Spinal cord (tissue), 10 donors: ENCODE results near the gene TRABD. TPM values are rescaled to one million over a fixed set of nuclear protein-coding genes. Genes with fewer than 3 reads are reported as not detected.

Experiments used
- DNase-seq, 6 donors: peaks; one replicate each; pipeline versions ENCODE4 v3.0.0 to v3.0.0-alpha.2; 2013 to 2015; ENCODE audit warnings: low spot score in 6 of 6, low read depth in 4 of 6
- H3K27ac ChIP-seq: one replicate; pipeline ENCODE4 v1.5.1; 2013; ENCODE audit warnings: low read depth, low read length, control low read depth
- H3K27me3 ChIP-seq: one replicate; pipeline ENCODE4 v1.6.1; 2013; ENCODE audit warnings: low read length; ENCODE audit not compliant: control insufficient read depth, insufficient read depth
- H3K36me3 ChIP-seq: one replicate; pipeline ENCODE4 v1.6.1; 2013; ENCODE audit warnings: low read length; ENCODE audit not compliant: control insufficient read depth, insufficient read depth
- H3K4me1 ChIP-seq: one replicate; pipeline ENCODE4 v1.6.1; 2013; ENCODE audit warnings: low read length; ENCODE audit not compliant: control insufficient read depth, insufficient read depth
- H3K4me3 ChIP-seq: one replicate; pipeline ENCODE4 v1.5.1; 2013; ENCODE audit warnings: low read depth, low read length, control low read depth
- H3K9me3 ChIP-seq: one replicate; pipeline ENCODE4 v1.6.1; 2013; ENCODE audit warnings: low read length; ENCODE audit not compliant: control insufficient read depth, insufficient read depth
- WGBS: methylation state at CpG from one replicate; pipeline ENCODE4 v1.1.5; 2013; ENCODE audit warnings: missing lambda C conversion rate; ENCODE audit not compliant: insufficient coverage; 5-methylcytosine and 5-hydroxymethylcytosine counted together
- polyA plus RNA-seq, 2 donors: library from polyadenylated mRNA; unstranded; fragments of 120-200 nt; gene quantifications; one replicate each; pipeline ENCODE4 v1.2.1, GENCODE V29; 2013; ENCODE audit not compliant: insufficient read length in 2 of 2
- total RNA-seq, 2 donors: library from RNA; depleted of rRNA in 1 of 2; stranded (reverse); fragments of 120-200 nt in 1 of 2; fragments of >200 nt in 1 of 2; gene quantifications; one replicate each; pipeline versions ENCODE4 v1.2.3 to v1.2.4, GENCODE V29; 2013 to 2014
- donor health status: healthy.

TRABD gene
- total and polyA plus RNA-seq, 4 donors, result 5.4 to 34.7 (median 21.7) TPM

DNA sequence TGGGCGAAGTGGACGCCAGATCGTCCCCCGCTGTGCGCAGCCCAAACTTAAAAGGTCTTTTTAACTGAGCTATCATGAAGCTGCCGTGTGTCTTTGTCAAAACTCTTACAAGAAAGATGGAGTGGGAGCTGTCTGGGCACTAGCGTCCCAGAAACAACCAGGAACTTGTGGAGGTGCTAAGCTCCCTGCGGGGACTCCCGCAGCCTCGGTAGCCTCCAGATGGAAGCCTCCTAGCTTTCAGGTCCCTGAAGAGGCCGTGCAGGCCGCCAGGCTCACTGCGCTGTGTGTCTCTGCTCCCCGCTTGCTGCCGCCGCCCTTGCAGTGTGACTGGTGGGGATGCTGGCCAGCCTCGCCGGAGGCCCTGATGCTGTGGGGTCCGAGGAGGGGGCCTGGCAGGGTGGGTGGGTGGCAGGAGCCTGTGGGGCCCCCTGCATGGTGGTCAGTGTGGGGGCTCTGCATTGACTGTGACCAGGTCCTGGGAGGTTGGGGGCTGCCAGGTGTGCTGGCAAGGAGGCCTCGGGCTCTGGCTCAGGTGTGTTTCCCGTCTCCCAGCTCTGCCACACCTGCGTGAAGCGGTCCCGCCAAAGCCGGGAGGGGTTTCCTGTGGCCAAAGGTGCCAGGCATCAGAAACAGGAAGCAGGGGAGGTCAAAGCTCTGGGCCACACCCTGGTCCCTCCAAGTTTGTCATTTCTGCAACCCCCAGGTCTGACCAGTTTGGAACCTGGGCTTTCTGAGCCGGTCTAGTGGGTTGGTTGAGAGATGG is 1.2 kb downstream of the TRABD start:
- H3K4me3 ChIP-seq, result peak overlapping the region; percentile 36
- no peaks in the 10 kb centered on the region for H3K27me3 ChIP-seq
- H3K27ac ChIP-seq, result no peak overlapping the region
- H3K9me3 ChIP-seq, result no peaks in the 10 kb centered on the region
- H3K4me1 ChIP-seq, result peaks cover 54% of the 10 kb centered on the region
- DNase-seq, result peak in 1 of 6 donors; percentile 34
- peaks cover 44% of the 10 kb centered on the region for H3K36me3 ChIP-seq
- WGBS, result 51% methylated on average over 23 of the region's 26 CpGs

DNA sequence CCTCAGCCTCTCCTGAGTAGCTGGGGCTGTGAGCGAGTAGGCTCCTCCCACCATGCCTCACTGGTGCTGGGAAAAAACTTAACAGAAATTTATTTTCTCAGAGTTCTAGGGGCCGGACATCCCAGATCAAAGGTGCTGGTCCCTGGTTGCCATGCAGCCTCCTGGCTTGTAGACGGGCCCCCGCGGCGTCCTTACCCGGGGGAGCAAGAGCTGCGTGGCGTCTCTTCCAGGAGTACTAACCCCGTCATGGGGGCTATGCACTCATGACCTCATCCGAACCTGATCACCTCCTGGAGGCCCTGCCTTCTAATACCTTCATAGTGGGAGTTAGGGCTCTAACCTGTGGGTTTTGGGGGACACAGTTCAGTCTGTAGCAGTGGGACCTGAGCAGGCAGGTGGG is 2.6 kb downstream of the TRABD start:
- Histone ChIP-seq H3K9me3 (no peaks in the 10 kb centered on the region), H3K27ac (no peak overlapping the region), H3K36me3 (peaks cover 45% of the 10 kb centered on the region), H3K4me3 (no peak overlapping the region), H3K4me1 (peaks cover 57% of the 10 kb centered on the region), H3K27me3 (no peaks in the 10 kb centered on the region)
- no peak for DNase-seq
- 93% methylated on average over 10 of the region's 11 CpGs for WGBS

DNA sequence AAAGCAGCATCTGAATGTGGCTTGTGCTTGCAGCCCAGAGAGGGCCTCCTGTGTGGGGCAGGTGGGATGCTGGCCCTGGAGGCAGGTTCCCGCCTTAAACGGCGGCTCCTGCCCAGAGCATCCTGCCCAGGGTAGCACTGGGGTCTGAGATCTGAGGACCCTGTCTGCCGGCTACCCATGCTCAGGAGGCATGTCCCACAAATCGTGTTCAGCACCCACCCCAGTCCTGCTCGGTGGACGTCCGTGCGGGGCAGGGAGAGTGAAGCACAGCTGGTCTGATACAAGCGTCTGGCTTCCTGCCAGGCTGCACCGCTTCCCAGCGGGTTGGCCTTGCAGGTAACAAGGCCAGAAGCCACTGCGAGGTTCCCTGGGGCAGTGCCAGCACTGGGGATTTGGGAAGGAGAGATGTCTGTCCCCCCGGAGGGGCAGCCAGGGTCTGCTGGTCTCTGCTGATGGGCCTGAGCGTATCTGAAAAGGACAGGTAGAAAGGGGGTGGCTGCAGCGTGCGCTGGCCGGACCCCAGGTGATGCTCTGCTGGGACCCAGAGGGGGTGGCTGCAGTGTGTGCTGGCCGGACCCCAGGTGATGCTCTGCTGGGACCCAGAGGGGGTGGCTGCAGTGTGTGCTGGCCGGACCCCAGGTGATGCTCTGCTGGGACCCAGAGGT is 3.6 kb downstream of the TRABD start:
- peaks cover 54% of the 10 kb centered on the region for H3K36me3 ChIP-seq
- no peak for DNase-seq
- no peak overlapping the region for H3K4me3 ChIP-seq
- no peaks in the 10 kb centered on the region for H3K27me3 ChIP-seq
- H3K4me1 ChIP-seq, result peaks cover 48% of the 10 kb centered on the region
- WGBS, result 73% methylated on average over 18 of the region's 20 CpGs
- no peak overlapping the region for H3K27ac ChIP-seq
- H3K9me3 ChIP-seq, result no peaks in the 10 kb centered on the region

DNA sequence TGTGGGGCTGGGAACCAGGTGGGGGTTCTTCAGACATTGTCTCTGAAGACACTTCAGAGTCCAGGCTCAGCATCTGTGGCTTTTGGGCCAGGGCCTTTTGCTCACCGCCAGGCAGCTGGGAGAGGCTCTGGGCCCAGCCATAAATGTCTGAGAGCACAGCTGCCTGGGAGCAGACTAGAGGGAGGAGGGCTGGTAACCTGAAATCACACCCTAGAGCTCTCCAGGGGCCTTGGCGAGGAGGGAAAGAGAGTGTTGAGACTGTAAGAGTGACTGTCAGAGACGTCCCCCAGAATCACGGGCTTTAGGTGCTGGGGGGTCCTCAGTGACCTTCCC is 4.1 kb downstream of the TRABD start:
- no peaks in the 10 kb centered on the region for H3K9me3 ChIP-seq
- 27% methylated on average over 4 of the region's 4 CpGs for WGBS
- no peak overlapping the region for H3K4me3 ChIP-seq
- peaks cover 59% of the 10 kb centered on the region for H3K36me3 ChIP-seq
- DNase-seq, result no peak
- no peaks in the 10 kb centered on the region for H3K27me3 ChIP-seq
- peak overlapping the region; percentile 47 for H3K27ac ChIP-seq
- H3K4me1 ChIP-seq, result peaks cover 44% of the 10 kb centered on the region

DNA sequence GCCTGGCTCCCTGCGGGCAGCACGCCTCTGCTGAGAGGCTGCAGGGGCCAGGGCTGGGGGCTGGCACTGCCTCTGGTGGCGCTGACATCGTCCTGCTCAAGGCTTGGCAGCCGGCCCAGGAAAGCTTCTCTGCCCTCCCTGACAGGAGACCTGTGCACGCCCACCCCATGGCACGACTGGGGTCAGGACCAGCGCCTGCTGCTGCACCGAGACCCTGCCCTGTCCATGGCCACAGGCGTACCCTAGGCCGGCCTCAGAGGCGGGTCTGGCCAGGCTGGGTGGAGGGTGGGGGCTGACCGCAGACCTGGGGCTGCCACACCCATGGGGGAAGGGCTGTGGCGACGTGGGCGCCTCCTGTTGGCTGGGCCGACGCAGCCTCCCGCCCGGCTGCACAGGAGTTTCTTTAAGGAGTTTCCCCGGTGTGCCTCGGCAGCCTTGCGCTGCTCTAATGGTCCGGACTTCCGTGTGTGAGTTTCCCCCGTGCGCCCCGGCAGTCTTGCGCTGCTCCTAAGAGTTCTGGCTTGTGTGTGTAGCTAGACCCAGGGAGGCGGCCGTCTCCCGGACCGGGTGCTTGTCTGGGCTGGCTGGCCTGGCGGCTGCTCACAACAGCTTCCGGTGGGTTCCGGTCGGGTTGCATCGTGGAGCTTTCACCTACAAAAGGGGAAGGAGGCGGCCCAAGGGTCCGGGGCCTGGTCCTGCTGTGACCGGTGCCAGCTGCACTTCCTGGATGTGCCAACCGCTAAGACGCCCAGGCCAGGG is 4.6 kb downstream of the TRABD start:
- peak in 2 of 6 donors; percentile 38 to 67 for DNase-seq
- Histone ChIP-seq H3K36me3 (peaks cover 64% of the 10 kb centered on the region), H3K27ac (peak overlapping the region; percentile 47), H3K27me3 (no peaks in the 10 kb centered on the region), H3K4me1 (peaks cover 39% of the 10 kb centered on the region), H3K4me3 (peak overlapping the region; percentile 18), H3K9me3 (no peaks in the 10 kb centered on the region)
- WGBS, result 19% methylated on average over 43 of the region's 43 CpGs

DNA sequence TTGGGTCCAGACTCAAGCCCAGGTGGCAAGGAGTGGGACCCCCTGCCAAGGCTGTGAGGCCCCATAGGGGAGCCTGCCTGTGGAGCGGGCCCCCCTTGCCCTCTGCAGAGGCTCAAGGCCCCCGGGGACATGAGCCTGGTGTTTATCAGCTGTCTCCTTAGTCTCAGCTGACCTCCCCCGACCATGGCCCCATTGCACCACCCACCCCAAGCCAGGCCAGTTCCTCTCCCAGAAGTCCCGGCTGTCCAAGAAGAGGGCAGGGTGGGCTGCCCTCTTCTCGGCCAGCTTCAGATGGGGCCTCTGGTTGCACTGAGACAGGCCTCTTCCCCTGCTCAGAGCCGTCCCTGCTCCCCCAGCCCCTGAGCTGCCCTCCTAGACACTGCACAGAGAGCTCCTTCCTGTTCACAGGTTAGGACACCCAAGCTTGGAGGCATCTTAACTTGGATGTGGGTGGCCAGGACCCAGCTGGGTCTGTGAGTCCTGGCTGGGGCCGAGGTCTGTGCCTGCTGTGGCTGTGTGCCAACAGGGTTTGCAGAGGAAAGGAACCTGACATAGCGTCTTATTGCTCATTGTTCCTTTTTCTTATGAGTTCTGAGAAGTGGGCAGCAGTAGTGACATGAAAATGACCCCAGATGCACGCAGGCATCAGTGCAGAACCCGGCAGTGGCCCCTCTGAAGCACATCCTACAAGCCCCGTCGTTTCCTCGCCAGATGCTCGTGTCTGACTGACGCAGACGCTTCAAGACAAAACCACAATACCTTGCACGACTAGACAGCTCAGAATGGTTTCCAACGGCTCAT is 5.4 kb downstream of the TRABD start:
- Histone ChIP-seq H3K4me3 (peak overlapping the region; percentile 18), H3K27ac (peak overlapping the region; percentile 47), H3K4me1 (peaks cover 38% of the 10 kb centered on the region), H3K9me3 (no peaks in the 10 kb centered on the region), H3K36me3 (peaks cover 71% of the 10 kb centered on the region), H3K27me3 (no peaks in the 10 kb centered on the region)
- WGBS, result 77% methylated on average over 17 of the region's 18 CpGs
- no peak for DNase-seq

DNA sequence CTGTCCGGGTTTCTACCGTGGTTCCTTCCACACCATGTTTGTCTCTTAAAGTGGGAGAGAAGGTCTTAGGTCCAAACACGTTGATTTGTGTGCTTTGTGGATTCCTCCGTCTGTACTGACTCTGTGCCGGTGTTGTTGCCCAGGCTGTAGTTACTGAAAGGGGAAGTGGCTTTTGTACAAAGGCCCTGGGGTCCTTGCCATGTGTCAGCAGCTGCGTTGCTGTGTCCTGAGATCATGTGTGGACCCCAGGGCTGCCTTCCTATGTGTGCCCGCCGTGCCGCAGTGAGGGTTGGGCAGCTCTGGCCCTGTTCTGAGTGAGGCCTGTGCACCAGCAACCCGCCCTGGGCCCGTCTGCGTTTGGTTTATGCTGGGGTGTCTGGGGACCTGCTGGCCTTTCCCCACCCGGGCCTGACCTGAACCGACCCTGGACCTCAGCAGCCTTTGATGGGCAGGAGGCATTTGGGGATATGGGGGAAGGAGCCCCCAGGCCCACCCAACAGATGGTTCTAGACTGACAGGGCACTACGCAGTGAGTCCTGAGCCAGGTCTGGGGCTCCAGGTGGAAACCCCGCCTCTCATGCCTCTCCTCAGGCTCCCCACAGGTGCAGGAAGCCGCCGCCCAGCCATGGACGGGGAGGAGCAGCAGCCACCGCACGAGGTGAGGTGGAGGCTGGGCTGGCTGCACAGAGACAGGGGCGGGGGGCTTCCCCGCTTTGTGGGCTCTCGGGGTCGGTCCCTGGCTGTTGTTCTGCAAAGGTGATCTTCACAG is 6.9 kb downstream of the TRABD start:
- no peak for DNase-seq
- Histone ChIP-seq H3K27me3 (no peaks in the 10 kb centered on the region), H3K36me3 (peaks cover 81% of the 10 kb centered on the region), H3K4me1 (peaks cover 32% of the 10 kb centered on the region), H3K4me3 (no peak overlapping the region), H3K9me3 (no peaks in the 10 kb centered on the region), H3K27ac (no peak overlapping the region)
- 90% methylated on average over 25 of the region's 25 CpGs for WGBS

DNA sequence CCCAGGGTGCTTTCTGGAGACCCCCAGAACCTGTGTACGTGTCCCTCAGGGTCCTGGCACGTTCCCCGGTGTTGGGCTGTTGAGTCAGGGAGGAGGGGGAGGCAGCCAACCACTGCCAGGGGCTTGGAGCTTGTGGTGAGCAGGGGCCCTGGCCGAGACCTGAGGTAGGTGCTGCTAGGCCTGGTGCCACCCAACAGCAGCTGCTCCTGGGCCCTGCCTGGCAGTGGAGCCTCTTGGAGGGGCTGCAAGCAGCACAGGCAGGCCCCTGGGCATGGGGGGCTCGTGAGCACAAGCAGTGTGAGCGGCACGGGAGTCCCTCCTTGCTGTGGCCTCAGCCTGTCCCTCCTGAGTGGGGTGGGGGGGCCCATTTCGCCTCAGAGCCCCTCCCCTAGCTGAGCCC is 7.9 kb downstream of the TRABD start:
- Histone ChIP-seq H3K27ac (no peak overlapping the region), H3K27me3 (no peaks in the 10 kb centered on the region), H3K4me3 (no peak overlapping the region), H3K4me1 (peaks cover 32% of the 10 kb centered on the region), H3K9me3 (no peaks in the 10 kb centered on the region), H3K36me3 (peaks cover 86% of the 10 kb centered on the region)
- WGBS, result 92% methylated on average over 8 of the region's 8 CpGs
- DNase-seq, result no peak
